Sigmoid colon (tissue), 4 donors: ENCODE results near the gene PRKN.

ENCODE experiments used
- POLR2AphosphoS5 ChIP-seq, 4 donors: sonication (generic); formaldehyde crosslinking; IDR thresholded peaks; one replicate each; pipeline ENCODE4 v1.6.1; 2017; ENCODE audit warnings: antibody characterized with exemption in 4 of 4
- TF ChIP-seq, protein P1 (sequence below), 4 experiments: fragments of 450-650 bp in 3 of 4; fragments of 200-600 bp in 1 of 4; IDR thresholded peaks; one replicate each; pipeline ENCODE4 v1.5.1; 2016 to 2019; ENCODE audit warnings: antibody characterized with exemption in 4 of 4, mild to moderate bottlenecking in 3 of 4, moderate library complexity in 2 of 4

DNA sequence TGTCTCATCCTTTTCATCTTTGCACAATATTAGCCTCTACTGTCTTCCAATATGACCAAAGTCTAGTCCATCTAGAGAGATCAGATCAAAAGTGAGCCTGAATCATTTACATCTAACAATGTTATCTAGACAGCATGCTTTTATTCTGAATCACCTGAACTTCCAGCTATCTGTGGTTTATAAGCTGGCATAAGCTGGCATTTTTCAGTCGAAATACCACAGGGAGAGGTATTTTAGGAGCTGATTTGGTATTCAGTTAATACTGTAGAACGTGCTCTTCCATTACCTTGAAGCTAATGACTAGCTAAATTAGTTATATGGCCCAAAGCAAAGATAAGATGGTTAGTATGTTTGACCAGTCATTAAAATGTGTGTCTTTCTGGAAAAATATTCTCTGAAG is 1265.4 kb downstream of the PRKN start:
- TF ChIP-seq POLR2AphosphoS5 (IDR thresholded peaks at IDR 0.05), result no peak
- TF ChIP-seq, protein P1, sequence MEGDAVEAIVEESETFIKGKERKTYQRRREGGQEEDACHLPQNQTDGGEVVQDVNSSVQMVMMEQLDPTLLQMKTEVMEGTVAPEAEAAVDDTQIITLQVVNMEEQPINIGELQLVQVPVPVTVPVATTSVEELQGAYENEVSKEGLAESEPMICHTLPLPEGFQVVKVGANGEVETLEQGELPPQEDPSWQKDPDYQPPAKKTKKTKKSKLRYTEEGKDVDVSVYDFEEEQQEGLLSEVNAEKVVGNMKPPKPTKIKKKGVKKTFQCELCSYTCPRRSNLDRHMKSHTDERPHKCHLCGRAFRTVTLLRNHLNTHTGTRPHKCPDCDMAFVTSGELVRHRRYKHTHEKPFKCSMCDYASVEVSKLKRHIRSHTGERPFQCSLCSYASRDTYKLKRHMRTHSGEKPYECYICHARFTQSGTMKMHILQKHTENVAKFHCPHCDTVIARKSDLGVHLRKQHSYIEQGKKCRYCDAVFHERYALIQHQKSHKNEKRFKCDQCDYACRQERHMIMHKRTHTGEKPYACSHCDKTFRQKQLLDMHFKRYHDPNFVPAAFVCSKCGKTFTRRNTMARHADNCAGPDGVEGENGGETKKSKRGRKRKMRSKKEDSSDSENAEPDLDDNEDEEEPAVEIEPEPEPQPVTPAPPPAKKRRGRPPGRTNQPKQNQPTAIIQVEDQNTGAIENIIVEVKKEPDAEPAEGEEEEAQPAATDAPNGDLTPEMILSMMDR (IDR thresholded peaks at IDR 0.05), result no peak
